GM21619 (cell line): ENCODE measurements around the gene FGF4.

Source experiments
- ATAC-seq: cut with Tn5 transposase; IDR thresholded peaks from one replicate; pipeline ENCODE4 v1.9.1; 2021; ENCODE audit not compliant: unreplicated experiment

The FGF4 gene

GRCh38 chr11:69808667-69809086 is 33.5 kb upstream of the FGF4 start:
- ATAC-seq: no peak

GRCh38 chr11:69807106-69807815 is 32.1 kb upstream of the FGF4 start:
- ATAC-seq: no peak

- no peak for ATAC-seq
Observed at GRCh38 chr11:69804769-69805508, 29.8 kb upstream of the FGF4 start.

DNA sequence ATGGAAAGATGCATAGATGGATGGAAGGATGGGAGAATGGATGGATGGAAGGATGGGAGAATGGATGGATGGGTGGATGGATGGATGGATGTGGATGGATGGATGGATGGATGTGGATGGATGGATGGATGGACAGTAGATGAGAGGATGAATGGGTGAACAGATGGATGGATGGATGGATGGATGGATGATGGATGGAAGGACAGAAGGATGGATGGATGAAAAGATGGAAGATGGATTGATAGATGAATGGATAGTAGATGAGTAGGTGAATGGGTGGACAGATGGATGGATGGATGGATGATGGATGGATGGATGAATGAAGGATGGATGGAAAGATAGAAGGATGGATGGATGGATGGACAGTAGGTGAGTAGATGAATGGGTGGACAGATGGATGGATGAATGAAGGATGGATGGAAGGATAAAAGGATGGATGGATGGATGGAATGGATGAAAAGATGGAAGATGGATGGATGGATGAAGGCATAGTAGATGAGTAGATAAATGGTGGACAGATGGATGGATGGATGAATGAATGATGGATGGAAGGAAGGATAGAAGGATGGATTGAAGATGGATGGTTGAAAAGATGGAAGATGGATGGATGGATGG is 28.6 kb upstream of the FGF4 start:
- no peak for ATAC-seq

DNA sequence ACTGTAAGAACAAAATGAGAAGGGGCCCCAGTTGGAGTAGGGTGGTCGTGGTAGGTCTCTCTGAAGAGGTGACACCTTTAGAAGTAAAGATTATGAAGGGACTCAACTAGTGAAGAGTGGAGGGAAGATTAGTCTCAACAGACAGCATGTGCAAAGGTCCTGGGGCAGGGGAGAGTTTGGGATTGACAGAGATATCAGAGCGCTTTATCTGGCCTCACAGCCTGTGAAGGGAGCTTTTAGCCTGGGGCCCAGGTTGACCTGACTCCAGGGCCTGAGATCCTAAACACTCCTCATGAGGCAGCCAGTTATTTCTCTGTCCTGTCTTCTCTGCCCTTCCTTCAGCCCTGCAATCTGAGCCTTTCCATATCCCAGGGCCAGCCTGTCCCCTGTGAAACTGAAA is 27.9 kb upstream of the FGF4 start:
- no peak for ATAC-seq

DNA sequence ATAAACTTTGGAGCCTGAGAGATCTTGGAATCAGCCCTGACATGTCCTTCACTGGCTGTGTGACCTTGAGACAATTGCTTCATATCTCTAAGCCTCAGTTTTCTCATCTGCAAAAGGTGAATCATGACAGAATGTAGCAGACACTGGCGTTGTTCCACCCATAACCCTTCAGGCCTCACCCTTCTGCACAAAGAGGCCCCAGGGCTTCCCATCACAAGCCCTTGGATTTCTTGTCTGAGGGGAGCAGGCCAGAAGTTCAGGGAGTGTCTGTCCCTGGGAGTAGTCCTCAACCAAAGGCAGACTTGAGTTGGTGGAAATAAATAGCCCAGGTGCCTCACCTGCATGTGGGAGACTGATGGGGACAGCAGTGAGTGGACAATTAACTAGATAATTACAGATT is 27.4 kb upstream of the FGF4 start:
- ATAC-seq: no peak

- ATAC-seq: no peak
Observed at GRCh38 chr11:69801513-69802335, 26.6 kb upstream of the FGF4 start.

DNA sequence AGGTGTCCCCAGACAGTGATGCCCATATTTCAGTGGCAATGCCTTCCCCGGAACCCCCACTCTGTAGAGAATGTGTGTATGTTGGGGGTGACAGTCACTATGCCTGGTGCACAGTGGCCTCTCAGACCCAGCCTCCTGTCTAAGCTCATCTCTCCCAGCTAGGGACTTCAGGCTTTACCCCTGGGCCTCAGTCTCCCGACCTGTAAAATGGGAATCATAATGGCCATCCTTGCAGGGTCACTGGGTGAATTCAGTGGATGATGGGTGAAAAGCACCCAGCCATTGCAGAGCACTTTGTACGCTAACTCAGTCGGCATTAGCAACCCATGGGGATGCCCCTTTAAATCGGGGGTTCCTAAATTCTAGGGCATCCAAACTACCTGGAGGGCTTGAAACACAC is 25.1 kb upstream of the FGF4 start:
- no peak for ATAC-seq

- no peak for ATAC-seq
Observed at GRCh38 chr11:69799582-69799981, 24.4 kb upstream of the FGF4 start.

DNA sequence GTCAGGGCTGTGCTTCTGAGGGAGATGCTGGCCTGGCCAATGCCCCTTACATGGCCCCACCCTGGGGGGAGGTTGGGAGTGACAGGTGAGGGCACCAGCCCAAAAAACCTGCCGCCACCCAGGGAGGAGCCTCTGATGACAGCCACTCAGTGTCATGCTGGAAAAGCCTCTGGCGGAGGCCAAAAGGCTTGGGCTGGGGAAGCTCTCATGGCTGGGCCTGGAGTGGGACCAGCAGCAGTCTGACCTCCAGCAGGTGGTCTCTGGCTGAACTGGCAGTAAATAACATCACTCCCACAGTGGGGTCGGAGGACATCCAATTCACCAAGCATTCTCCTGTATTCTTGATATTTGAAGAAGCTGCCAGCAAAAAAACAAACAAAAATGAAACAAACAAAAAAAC is 24.0 kb upstream of the FGF4 start:
- no peak for ATAC-seq

DNA sequence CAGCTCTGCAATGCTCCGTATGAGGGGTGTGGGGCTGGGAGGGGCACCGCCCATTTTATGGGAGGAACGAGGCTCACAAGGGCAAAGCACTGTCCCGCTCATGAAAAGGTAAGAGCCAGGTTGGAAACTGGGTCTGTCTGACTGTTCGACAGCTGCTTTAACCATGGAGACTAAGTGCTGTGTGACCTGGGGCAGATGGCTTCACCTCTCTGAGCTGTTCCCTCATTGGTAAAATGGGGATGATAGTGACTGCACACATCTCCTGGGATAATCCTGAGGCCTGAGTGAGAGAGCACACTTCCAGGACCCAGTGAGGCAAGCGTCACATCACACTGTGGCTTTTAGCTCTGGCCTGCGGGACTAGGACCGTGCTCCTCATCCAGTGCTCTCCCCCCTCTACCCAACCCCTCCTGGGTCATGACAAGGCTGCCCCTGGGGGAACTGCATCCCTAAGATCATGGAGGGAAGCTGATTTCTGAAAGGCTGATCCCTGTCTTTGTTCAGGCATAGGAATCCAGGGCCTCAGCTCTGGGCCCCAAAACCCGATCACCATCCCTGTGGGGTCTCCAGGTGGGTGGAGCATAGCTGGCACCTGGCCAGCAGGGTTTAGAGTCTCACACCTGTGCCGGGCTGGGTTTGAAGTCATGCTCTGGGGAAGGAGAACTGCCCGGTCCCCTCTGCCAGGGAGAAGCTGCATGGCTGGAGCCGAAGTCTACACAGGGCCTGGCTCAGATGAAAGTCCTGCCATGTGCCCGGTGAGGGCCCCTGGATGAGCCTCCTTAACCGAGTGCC is 22.8 kb upstream of the FGF4 start:
- ATAC-seq: no peak

- no peak for ATAC-seq
Observed at GRCh38 chr11:69797156-69797555, 22.0 kb upstream of the FGF4 start.

GRCh38 chr11:69796063-69796462 is 20.9 kb upstream of the FGF4 start:
- ATAC-seq: no peak

GRCh38 chr11:69791276-69792180 is 16.4 kb upstream of the FGF4 start:
- no peak for ATAC-seq

- no peak for ATAC-seq
Observed at GRCh38 chr11:69788956-69789355, 13.8 kb upstream of the FGF4 start.

- no peak for ATAC-seq
Observed at GRCh38 chr11:69787906-69788305, 12.8 kb upstream of the FGF4 start.

GRCh38 chr11:69787457-69787856 is 12.3 kb upstream of the FGF4 start:
- ATAC-seq: no peak

DNA sequence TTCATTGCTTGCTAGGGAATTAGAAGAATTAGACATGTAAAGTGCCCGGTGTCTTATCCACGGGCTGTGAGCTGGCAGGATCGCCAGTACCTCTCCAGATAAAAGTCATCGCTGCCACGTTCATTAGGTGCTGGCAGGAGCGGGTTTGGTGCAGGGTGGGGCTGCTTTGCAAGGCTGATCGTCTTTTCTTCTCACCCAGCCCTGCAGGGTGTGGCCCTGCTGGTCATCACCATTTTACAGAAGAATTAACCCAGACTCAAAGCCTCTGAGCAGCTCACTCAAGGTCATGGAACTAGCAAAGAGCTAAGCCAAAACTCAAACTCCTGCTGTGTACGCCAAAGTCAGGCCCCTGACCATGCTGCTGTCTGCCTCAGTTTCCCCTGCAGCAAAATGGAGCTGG is 6.1 kb upstream of the FGF4 start:
- ATAC-seq: no peak

- ATAC-seq: no peak
Observed at GRCh38 chr11:69778373-69778772, 3.2 kb upstream of the FGF4 start.
